Measurements from ENCODE around the gene PLA2G6. TPM values are rescaled to one million over a fixed set of nuclear protein-coding genes. Genes with fewer than 3 reads are reported as not detected.
A peak's percentile ranks its signal among the peaks of the same experiment; 100 is the strongest.

PLA2G6 gene
- total RNA-seq, 2 experiments from 2014 or later, result 33.9 to 83.9 TPM

GRCh38 chr22:38124236-38124974, 57.2 kb downstream of the PLA2G6 start:
- ChIA-PET CTCF (ENCODE audit: unreplicated experiment) (no interaction called here), POLR2A (no interaction called here)
- BruUV-seq (replicated peaks), result no TSS peak

DNA sequence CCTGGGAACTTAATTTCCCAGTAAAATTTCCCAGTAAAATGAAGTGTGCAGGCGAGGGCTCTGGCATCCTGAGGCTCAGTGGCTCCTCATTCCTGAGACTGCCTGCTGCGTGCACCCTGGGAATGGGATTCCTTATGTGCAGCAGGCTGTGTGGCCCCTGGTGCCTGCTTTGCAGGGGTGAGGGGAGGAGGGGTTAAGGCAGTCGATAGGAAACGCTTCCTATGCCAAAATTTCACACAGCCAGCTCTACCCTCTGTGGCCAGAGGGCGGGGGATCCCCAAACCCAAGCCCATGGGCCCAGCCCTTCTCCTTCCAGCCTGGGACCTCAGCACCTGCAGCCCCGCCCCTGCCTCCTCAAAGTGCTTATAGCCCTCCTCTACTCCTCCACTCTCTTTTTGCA, 59.0 kb downstream of the PLA2G6 start:
- CTCF ChIA-PET (ENCODE audit: unreplicated experiment), result no interaction called here
- intact Hi-C loops (cut with micrococcal nuclease; ENCODE audit: unreplicated experiment), result no loop called here
- H3K9me2 ChIP-seq (ENCODE audit: insufficient read depth, low read length), result no peaks in the 10 kb centered on the region

More at GRCh38 chr22:38124236-38124974, 57.2 kb downstream of the PLA2G6 start:
- Histone ChIP-seq H4K20me1 (ENCODE audit: insufficient read depth, low read length) (no peaks in the 10 kb centered on the region), H3K9me2 (ENCODE audit: insufficient read depth, low read length) (no peaks in the 10 kb centered on the region), H3K4me1 (ENCODE audit: insufficient read depth, low read length, poor library complexity, severe bottlenecking) (no peaks in the 10 kb centered on the region), H3K4me3 (ENCODE audit: low read depth, low read length, poor library complexity, severe bottlenecking) (no peak overlapping the region), H2AFZ (ENCODE audit: low read length) (no peak overlapping the region), H3K36me3 (ENCODE audit: insufficient read depth, low read length) (no peaks in the 10 kb centered on the region), H3K79me2 (ENCODE audit: insufficient read depth, low read depth, low read length) (no peaks in the 10 kb centered on the region), H3K27ac (ENCODE audit: low read depth, low read length, poor library complexity, severe bottlenecking) (no peak overlapping the region), H3K4me2 (ENCODE audit: low read length) (no peak overlapping the region), H3K9me3 (ENCODE audit: low read length) (no peaks in the 10 kb centered on the region)
- intact Hi-C loops (cut with micrococcal nuclease; ENCODE audit: unreplicated experiment), result no loop called here
- DNase-seq (ENCODE audit: low spot score), result no peak
- TF ChIP-seq EZH2phosphoT487 (IDR thresholded peaks at IDR 0.05; ENCODE audit: borderline replicate concordance, low read depth, low read length), result no peak
- no peak for TF ChIP-seq CTCF (conservative IDR thresholded peaks at IDR 0.05; ENCODE audit: low read length)

More for the DNA sequence above, 59.0 kb downstream of the PLA2G6 start:
- H2AFZ ChIP-seq (ENCODE audit: low read length), result no peak overlapping the region
- no peak overlapping the region for H3K27ac ChIP-seq (ENCODE audit: low read depth, low read length, poor library complexity, severe bottlenecking)
- POLR2A ChIA-PET, result no interaction called here
- no peaks in the 10 kb centered on the region for H3K4me1 ChIP-seq (ENCODE audit: insufficient read depth, low read length, poor library complexity, severe bottlenecking)
- no peaks in the 10 kb centered on the region for H3K9me3 ChIP-seq (ENCODE audit: low read length)
- no TSS peak for BruUV-seq (replicated peaks)
- H4K20me1 ChIP-seq (ENCODE audit: insufficient read depth, low read length), result no peaks in the 10 kb centered on the region
- no peak for TF ChIP-seq EZH2phosphoT487 (IDR thresholded peaks at IDR 0.05; ENCODE audit: borderline replicate concordance, low read depth, low read length)
- TF ChIP-seq CTCF (conservative IDR thresholded peaks at IDR 0.05; ENCODE audit: low read length), result no peak
- no peak overlapping the region for H3K4me2 ChIP-seq (ENCODE audit: low read length)
- no peak overlapping the region for H3K4me3 ChIP-seq (ENCODE audit: low read depth, low read length, poor library complexity, severe bottlenecking)
- no peaks in the 10 kb centered on the region for H3K79me2 ChIP-seq (ENCODE audit: insufficient read depth, low read depth, low read length)
- H3K36me3 ChIP-seq (ENCODE audit: insufficient read depth, low read length), result no peaks in the 10 kb centered on the region
- peak; percentile 5 for DNase-seq (ENCODE audit: low spot score)

All from OCI-LY7 (cell line).